GM10266 (cell line): ENCODE measurements around the gene STX5.
"Not testable (repeated sequence)": the region's sequence is repeated elsewhere in the genome, so short reads cannot be mapped to it uniquely, and the experiment has no call there.

ENCODE experiments used
- DNase-seq: peaks from one replicate; pipeline ENCODE4 v3.0.0; 2012; ENCODE audit errors: extremely low spot score
- TF ChIP-seq, protein P1 (sequence below): IDR thresholded peaks from 2 replicates; pipeline ENCODE4 v1.5.1; 2012; ENCODE audit warnings: mild to moderate bottlenecking, low read depth; ENCODE audit not compliant: control insufficient read depth, insufficient read depth; ENCODE audit errors: missing control alignments

STX5 gene

DNA sequence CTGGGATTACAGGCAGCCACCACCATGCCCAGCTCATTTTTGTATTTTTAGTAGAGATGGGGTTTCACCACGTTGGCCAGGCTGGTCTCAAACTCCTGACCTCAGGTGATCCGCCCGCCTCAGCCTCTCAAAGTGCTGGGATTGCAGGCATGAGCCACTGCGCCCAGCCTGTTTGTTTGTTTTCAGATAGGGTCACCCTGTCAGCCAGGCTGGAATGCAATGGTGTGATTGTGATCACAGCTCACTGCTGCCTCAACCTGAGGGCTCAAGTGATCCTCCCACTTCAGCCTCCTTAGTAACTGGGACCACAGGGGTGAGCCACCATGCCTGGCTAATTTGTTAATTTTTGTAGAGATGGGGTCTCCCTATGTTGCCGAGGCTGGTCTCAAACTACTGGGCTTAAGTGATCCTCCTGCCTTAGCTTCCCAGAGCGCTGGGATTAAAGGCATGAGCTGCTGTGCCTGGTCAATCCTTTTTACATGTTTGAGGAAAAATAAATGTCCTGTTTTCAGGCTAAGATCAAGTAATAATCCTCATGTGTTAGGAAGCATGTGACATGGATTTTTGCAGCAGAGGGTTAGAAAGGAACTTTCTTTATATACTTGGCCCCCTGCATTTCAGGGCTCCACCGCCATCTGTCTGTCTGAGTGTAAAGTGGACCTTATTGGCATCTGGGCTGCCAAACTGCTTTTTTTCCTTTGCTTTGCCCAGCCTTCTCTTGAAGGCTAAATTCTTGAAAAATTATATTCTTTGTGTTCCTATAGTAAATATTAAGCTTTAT lies 44.0 kb upstream of the STX5 start:
- TF ChIP-seq, protein P1, sequence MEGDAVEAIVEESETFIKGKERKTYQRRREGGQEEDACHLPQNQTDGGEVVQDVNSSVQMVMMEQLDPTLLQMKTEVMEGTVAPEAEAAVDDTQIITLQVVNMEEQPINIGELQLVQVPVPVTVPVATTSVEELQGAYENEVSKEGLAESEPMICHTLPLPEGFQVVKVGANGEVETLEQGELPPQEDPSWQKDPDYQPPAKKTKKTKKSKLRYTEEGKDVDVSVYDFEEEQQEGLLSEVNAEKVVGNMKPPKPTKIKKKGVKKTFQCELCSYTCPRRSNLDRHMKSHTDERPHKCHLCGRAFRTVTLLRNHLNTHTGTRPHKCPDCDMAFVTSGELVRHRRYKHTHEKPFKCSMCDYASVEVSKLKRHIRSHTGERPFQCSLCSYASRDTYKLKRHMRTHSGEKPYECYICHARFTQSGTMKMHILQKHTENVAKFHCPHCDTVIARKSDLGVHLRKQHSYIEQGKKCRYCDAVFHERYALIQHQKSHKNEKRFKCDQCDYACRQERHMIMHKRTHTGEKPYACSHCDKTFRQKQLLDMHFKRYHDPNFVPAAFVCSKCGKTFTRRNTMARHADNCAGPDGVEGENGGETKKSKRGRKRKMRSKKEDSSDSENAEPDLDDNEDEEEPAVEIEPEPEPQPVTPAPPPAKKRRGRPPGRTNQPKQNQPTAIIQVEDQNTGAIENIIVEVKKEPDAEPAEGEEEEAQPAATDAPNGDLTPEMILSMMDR: no peak
- no peak for DNase-seq

DNA sequence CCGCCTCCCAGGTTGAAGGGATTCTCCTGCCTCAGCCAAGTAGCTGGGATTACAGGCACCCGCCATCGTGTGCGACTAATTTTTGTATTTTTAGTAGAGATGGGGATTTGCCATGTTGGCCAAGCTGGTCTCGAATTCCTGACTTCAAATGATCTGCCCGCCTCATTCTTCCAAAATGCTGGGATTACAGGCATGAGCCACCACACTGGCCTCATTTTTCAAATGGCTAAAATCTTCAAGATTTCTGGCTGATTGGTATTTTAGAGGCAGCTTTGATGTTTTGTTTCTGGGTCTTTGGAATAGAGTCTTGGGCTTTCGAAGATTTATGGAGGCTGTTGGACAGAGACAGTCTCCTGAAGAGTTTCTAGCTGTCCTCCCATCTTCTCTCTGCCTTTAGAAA lies 43.0 kb upstream of the STX5 start:
- TF ChIP-seq, protein P1: no peak
- no peak for DNase-seq

DNA sequence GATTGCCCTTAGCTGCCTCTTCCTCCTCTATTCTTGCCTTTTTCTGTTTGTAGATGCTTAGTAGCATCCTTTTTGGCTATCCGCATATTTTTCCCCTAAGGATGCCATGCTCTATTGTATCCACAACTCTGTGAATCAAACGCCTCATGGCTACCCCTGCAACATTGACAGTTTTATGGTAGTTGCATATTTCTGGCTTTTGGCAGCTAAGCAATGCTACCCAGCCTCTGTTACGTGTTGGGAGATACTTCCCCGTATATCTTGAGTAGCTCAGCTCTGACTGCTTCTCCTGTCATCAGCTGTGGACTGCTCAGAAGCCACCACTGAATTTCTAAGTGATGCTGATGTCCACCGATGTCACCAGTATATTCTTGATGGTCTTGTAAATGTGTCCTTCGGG lies 33.8 kb upstream of the STX5 start:
- TF ChIP-seq, protein P1: no peak

DNA sequence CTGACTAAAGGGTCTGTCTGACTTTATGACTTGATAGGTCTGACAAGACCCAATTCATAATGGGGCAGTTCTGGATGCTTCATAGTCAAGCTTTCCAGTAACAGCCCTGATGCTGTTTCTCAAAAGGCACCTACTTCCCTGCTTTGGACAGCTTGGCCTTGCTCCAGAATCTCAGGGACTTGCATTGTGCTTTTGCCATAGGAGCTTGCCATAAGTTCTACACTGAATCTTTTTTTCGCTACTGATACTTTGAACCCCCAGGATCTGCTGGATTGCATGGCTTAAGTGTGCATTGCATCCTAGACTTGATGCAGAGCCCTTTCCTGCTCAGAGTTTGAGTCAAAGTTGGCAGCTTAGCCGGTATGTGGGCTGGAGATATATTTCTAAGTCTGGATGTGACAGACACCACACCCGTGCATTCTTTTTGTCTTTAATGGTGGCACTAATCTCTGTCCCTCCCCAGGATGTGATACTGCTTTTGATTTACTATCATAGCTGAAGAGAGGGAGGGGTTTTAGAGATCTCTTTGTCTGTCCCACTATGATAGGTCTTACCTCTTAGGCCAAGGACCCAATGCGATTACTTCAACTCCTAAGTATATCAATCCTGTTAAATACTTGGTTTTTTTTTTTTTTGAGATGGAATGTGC lies 32.0 kb upstream of the STX5 start:
- TF ChIP-seq, protein P1: no peak
- DNase-seq: no peak

More for the DNA sequence above, 33.8 kb upstream of the STX5 start:
- DNase-seq: no peak

DNA sequence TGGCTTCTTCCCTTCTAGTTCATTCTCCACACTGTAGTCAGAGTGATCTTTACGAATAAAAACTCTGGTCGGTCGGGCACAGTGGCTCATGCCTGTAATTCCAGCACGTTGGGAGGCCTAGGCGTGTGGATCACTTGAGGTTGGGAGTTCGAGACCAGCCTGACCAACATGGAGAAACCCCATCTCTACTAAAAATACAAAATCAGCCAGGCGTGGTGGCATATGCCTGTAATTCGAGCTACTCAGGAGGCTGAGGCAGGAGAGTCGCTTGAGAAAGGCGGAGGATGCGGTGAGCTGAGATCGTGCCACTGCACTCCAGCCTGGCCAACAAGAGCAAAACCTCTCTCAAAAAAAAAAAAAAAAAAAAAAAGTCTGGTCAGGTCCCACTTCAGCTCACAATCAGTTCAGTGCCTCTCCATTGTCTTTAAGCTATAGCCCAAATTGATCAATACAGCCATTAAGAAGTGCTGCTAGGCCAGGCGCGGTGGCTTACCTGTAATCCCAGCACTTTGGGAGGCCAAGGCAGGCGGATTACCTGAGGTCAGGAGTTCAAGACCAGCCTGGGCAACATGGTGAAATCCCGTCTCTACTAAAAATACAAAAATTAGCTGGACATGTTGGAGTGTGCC lies 29.8 kb upstream of the STX5 start:
- DNase-seq: not testable (repeated sequence)

DNA sequence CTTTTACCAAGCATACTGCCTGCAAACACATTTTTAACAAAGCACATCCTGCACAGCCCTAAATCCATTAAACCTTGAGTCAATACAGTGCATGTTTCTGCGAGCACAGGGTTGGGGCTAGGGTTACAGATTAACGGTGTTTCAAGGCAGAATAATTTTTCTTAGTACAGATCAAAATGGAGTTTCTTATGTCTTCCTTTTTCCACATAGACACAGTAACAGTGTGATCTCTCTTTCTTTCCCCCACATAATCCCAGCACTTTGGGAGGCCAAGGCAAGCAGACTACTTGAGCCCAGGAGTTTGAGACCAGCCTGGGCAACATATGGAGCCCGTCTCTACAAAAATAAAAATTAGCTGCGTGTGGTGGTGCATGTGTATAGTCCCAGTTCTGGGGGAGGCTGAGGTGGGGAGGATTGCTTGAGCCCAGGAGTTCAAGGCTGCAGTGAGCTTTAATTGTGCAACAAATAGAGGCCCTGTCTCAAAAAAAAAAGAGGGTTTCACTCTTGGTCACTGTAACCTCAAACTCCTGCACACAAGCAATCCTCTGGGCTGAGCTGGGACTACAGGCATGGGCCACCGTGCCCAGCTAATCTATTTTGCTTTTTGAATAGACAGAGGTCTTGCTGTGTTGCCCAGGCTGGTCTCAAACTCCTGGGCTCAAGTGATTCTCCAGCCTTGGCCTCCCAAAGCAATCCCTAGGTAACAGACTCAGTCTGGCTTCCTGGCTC lies 29.1 kb upstream of the STX5 start:
- TF ChIP-seq, protein P1: no peak
- no peak for DNase-seq

DNA sequence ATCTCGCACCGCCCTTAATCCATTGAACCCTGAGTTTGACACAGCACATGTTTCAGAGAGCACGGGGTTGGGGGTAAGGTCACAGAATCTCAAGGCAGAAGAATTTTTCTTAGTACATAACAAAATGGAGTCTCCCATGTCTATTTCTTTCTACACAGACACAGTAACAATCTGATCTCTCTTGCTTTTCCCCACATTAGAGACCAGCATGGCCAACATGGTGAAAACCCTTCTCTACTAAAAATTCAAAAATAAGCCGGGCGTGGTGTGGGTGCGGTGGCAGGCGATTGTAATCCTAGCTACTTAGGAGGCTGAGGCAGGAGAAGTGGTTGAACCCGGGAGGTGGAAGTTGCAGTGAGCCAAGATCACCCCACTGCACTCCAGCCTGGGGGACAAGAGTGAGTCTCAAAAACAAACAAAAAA lies 27.4 kb upstream of the STX5 start:
- DNase-seq: not testable (repeated sequence)

DNA sequence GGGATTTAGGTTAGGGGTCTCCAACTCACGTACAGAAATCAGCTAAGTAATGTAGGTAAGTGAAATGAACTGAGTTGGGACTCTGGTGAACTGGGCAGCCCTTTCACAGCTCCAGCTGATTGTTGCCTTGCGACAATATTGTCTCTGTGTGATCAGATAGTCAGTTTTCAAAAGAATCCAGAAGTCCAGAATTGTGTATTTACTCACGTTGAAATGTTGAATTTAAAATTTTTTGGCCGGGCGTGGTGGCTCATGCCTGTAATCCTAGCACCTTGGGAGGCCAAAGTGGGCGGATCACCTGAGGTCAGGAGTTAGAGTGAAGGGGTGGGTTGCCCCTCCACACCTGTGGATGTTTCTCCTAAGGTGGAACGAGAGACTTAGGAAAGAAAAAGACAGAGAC lies 26.4 kb upstream of the STX5 start:
- DNase-seq: no peak
- TF ChIP-seq, protein P1: no peak
